NCI-H2227 (cell line): ENCODE measurements around the gene LBX2.

Experiments
- DNase-seq: peaks from one replicate; lab custom pipeline; 2025; ENCODE audit not compliant: unreplicated experiment; lab: John Stamatoyannopoulos, UW

LBX2 gene

DNA sequence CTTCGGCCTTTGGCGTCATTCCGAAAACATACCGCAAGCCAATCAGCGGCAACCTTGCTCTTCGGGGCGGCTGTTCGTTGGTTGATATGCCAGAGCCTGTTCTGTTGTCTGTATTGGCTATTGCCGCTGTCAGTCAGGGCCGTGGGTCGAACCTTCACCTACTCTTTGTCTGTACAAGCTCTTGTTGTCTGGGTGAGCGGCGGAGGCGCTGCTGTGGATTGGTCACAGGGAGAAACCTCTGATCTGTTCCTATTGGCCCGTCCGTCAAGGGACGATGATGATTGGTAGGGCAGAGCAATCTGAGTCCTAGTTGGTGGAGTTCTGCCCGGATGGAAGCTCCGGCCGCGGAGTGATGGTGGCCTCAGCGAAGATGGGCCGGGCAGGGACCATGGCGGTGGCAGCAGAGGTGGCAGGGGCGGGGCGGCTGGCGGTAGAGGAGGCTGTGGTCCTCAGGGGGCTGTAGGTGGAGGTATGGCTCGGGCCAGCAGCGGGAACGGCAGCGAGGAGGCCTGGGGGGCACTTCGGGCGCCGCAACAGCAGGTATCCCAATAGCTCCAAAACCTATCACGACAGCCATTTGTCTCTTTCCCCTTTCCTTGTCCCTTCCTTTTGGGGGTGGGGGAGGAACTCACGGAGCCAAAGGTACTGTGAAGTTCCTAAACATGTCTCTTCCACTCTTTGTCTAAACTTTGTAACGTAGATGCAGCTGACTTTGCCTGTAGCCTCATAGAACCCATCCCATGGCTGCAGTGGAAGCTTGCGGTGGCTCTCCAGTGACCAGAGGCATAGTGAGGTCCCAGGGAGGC is 41.1 kb downstream of the LBX2 start, which contains the start of gene WBP1:
Gene WBP1, plus strand, starts transcription at position 307 of the 806 bp plus-strand sequence. Its CDS starts 165 bp downstream, at position 472.
- DNase-seq, result peak; percentile 99

DNA sequence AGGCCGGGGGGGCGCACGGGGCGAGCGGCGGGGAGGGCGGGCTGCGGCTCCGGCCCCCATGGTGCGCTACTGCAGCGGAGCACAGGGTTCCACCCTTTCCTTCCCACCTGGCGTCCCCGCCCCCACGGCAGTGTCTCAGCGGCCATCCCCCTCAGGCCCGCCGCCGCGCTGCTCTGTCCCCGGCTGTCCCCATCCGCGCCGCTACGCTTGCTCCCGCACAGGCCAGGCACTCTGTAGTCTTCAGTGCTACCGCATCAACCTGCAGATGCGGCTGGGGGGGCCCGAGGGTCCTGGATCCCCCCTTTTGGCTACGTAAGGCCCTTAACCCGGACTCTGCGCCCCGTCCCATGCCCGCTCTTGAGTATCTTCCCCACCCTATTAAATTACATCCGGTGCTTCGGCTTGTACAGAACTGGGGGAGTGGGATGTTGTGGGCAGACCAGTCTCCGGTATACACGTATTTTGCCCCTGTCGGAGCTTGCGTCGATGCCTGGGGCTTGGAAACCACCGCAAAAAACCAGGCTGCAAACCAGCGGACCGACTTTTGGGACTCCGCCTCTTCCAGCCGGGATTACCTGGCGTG is 41.8 kb downstream of the LBX2 start:
- DNase-seq, result peak; percentile 89

DNA sequence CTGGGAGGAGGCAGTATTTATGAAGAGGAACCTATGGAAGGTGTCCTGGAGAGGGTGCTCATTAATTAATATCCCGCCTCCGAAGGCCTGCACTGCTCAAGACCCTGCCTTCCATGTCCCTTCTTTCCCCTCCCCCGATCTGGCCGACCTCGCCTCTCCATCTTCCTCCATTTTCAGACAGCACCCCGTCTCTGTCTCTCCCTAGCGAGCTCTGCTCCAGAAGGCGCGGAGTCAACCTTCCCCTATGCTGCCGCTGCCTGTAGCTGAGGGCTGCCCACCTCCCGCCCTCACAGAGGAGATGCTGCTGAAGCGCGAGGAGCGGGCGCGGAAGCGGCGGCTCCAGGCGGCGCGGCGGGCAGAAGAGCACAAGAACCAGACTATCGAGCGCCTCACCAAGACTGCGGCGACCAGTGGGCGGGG is 42.3 kb downstream of the LBX2 start:
- no peak for DNase-seq

DNA sequence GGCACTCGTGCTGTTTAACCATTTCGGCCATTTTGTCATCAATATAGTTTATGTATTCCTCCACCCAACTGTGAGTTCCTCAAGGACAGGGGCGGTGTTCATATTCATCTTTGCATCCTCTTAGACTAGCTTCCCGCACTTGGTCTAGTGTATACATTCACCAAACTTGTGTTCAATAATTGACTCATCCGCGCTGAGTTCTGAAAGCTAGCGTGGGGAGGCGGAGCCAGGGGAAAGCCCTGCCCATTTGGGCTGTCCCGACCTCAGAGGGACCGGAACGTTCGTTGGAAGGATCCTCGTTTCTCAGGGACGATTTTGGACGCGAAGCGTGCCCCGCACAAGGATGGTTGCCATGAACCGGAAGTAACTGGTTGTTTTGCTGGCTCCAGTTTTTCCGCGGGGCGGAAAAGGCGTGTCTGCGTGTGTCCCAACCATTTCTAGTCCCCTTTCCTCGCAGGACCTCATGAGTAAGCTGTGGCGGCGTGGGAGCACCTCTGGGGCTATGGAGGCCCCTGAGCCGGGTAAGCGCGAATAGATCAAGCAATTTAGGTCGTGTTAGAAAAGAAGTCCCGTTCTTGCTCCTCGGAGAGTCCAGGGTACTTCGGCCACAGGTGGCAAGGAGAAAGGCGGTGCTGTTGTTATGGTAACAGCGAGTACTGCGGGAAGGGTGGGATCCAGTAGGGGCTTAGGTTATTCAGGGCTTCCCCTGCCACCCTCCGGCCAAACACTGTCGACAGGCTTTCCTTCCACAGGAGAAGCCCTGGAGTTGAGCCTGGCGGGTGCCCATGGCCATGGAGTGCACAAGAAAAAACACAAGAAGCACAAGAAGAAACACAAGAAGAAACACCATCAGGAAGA is 44.5 kb downstream of the LBX2 start, which contains the start of gene INO80B:
Gene INO80B, plus strand, starts transcription at position 434 of the 858 bp plus-strand sequence. Its CDS starts 30 bp downstream, at position 464.
- DNase-seq, result peak; percentile 98

DNA sequence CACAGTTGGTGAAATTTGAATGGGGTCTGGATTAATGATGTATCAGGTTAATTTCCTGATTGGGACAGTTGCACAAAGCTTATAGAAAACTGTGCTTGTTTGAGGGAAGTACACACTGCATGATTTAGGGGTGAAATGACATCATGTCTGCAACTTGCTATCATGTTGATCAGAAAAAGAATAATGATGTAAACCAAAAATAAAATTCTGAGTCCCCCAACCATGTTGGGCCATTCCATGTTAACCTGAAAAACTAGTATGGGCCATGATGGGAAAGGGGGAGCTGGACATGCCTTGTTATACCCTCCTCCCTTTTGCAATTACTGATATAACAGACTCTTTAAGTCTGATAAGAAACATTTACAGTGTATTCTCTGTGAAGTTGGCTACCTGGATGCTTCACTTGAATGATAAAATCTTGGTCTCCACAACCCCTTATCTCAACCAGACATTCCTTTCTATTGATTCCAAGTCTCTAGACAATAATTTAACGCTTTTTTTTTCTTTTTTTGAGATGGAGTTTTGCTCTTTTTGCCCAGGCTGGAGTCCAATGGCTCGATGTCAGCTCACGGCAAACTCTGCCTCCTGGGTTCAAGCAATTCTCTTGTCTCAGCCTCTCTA is 48.7 kb downstream of the LBX2 start:
- no peak for DNase-seq

DNA sequence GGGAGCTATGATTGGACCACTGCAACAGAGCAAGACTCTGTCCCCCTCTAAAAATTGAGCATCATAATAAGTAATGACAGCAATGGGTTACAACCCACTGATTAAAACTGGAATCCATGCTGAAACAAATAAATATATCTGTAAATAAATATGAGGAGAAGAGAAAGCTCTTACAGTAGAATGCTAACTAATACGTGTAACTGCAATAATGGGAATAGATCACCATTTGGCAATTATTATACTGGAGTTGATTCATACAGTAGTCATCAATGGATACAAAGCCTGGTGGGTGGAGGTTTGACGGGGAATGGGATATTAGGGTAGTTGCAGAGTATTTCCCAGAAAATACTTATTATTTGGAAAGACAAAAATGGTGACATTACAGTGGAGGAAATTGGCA is 50.6 kb downstream of the LBX2 start:
- no peak for DNase-seq
